Upper lobe of right lung (tissue), 1 donor: ENCODE data around the gene BCKDHA. TPM values are rescaled to one million over a fixed set of nuclear protein-coding genes. Genes with fewer than 3 reads are reported as not detected.

Experiments
- ATAC-seq: fragments of 200-7000 bp; cut with Tn5 transposase; one replicate; pipeline ENCODE4 v1.9.1; 2020; ENCODE audit warnings: mild to moderate bottlenecking, moderate library complexity
- DNase-seq: peaks from one replicate; pipeline ENCODE4 v3.0.0-alpha.2; 2020
- H3K27ac ChIP-seq: fragments of 200-600 bp; one replicate; pipeline ENCODE4 v1.8.0; 2022
- H3K27me3 ChIP-seq: fragments of 200-600 bp; one replicate; pipeline ENCODE4 v1.8.0; 2022; ENCODE audit warnings: mild to moderate bottlenecking
- H3K36me3 ChIP-seq: fragments of 200-600 bp; one replicate; pipeline ENCODE4 v1.8.0; 2022
- H3K4me1 ChIP-seq: fragments of 200-600 bp; one replicate; pipeline ENCODE4 v1.8.0; 2022
- H3K4me3 ChIP-seq: fragments of 200-600 bp; one replicate; pipeline ENCODE4 v1.8.0; 2022; ENCODE audit warnings: mild to moderate bottlenecking
- H3K9me3 ChIP-seq: fragments of 200-600 bp; one replicate; pipeline ENCODE4 v1.8.0; 2022
- intact Hi-C: fragments of 100-400 bp; cut with DNase I; formaldehyde crosslinking; loops from one replicate; pipeline ENCODE4 v1.11.0; 2022
- total RNA-seq: library from RNA; stranded (reverse); fragmentation: NEBNext Ultra II Directional; extraction: Animal tissue kit (Norgen Biotek cat#: 25700); gene quantifications from one replicate; pipeline ENCODE4 v1.2.1, GENCODE V29; 2021
- TF ChIP-seq, protein P1 (sequence below): fragments of 200-600 bp; IDR thresholded peaks from one replicate; pipeline ENCODE4 v1.8.0; 2022; ENCODE audit warnings: antibody characterized with exemption
- donor health status: DM: no; HTN: yes; CAD: no; lungs with severe emphysema.

The BCKDHA gene
- total RNA-seq, 1 donor from 2014 or later: 15.0 TPM

GRCh38 chr19:41371541-41371940 lies 26.1 kb upstream of the BCKDHA start:
- H3K27me3 ChIP-seq: no peaks in the 10 kb centered on the region
- H3K4me3 ChIP-seq: no peak overlapping the region
- DNase-seq (no peak), ATAC-seq (no peak)
- intact Hi-C loops: no loop called here
- no peaks in the 10 kb centered on the region for H3K9me3 ChIP-seq
- H3K36me3 ChIP-seq: no peaks in the 10 kb centered on the region
- no peak overlapping the region for H3K27ac ChIP-seq
- TF ChIP-seq, protein P1, sequence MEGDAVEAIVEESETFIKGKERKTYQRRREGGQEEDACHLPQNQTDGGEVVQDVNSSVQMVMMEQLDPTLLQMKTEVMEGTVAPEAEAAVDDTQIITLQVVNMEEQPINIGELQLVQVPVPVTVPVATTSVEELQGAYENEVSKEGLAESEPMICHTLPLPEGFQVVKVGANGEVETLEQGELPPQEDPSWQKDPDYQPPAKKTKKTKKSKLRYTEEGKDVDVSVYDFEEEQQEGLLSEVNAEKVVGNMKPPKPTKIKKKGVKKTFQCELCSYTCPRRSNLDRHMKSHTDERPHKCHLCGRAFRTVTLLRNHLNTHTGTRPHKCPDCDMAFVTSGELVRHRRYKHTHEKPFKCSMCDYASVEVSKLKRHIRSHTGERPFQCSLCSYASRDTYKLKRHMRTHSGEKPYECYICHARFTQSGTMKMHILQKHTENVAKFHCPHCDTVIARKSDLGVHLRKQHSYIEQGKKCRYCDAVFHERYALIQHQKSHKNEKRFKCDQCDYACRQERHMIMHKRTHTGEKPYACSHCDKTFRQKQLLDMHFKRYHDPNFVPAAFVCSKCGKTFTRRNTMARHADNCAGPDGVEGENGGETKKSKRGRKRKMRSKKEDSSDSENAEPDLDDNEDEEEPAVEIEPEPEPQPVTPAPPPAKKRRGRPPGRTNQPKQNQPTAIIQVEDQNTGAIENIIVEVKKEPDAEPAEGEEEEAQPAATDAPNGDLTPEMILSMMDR: no peak
- H3K4me1 ChIP-seq: peaks cover 26% of the 10 kb centered on the region

GRCh38 chr19:41372501-41372900 lies 25.1 kb upstream of the BCKDHA start:
- TF ChIP-seq, protein P1: no peak
- no peak for DNase-seq
- Histone ChIP-seq H3K4me1 (peaks cover 22% of the 10 kb centered on the region), H3K27ac (no peak overlapping the region), H3K27me3 (no peaks in the 10 kb centered on the region), H3K9me3 (no peaks in the 10 kb centered on the region), H3K4me3 (no peak overlapping the region), H3K36me3 (no peaks in the 10 kb centered on the region)
- ATAC-seq: no peak
- intact Hi-C loops: no loop called here

GRCh38 chr19:41373993-41374392 lies 23.6 kb upstream of the BCKDHA start:
- Histone ChIP-seq H3K4me1 (peaks cover 18% of the 10 kb centered on the region), H3K27me3 (no peaks in the 10 kb centered on the region), H3K4me3 (no peak overlapping the region), H3K27ac (no peak overlapping the region), H3K36me3 (no peaks in the 10 kb centered on the region), H3K9me3 (no peaks in the 10 kb centered on the region)
- TF ChIP-seq, protein P1: no peak
- ATAC-seq (peak; percentile 38), DNase-seq (peak; percentile 85)
- intact Hi-C loops: no loop called here

GRCh38 chr19:41376241-41376997 lies 21.2 kb upstream of the BCKDHA start, which contains the start of gene TMEM91:
Gene TMEM91, plus strand, starts transcription at chr19:41376533. Its CDS starts 1,777 bp downstream, at chr19:41378310.
- peak; percentile 80 for DNase-seq
- intact Hi-C loops: no loop called here

DNA sequence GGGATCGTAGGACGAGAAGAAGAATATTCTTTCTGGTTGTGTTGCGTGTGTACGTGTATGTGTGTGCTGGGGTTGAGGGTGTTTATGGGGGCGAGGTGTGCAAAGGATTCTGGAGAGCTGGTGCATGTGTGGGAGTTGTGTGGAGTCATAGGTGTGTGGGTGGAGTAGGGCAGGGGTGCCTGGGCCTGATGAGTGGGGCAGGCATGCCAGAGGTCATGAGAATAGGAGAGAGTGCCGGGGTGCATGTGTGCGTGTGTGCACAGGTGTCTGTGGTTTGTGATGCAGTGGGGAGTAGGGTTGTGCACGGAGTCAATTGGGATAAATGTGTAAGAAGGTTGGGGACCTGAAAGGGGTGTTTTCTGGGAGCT lies 20.6 kb upstream of the BCKDHA start:
- peak overlapping the region; percentile 80 for H3K27ac ChIP-seq
- TF ChIP-seq, protein P1: no peak
- no peaks in the 10 kb centered on the region for H3K27me3 ChIP-seq
- H3K9me3 ChIP-seq: no peaks in the 10 kb centered on the region
- intact Hi-C loops: no loop called here
- DNase-seq: peak; percentile 75
- peaks cover 18% of the 10 kb centered on the region for H3K4me1 ChIP-seq
- H3K36me3 ChIP-seq: no peaks in the 10 kb centered on the region
- peak; percentile 80 for ATAC-seq
- peak overlapping the region; percentile 77 for H3K4me3 ChIP-seq

More at GRCh38 chr19:41376241-41376997, 21.2 kb upstream of the BCKDHA start, which contains the start of gene TMEM91:
- Histone ChIP-seq H3K4me1 (peaks cover 18% of the 10 kb centered on the region), H3K27ac (peak within 1 kb of the TSS; percentile 80), H3K9me3 (no peaks in the 10 kb centered on the region), H3K36me3 (no peaks in the 10 kb centered on the region), H3K27me3 (no peaks in the 10 kb centered on the region), H3K4me3 (peak within 1 kb of the TSS; percentile 77)
- ATAC-seq: peak; percentile 73
- TF ChIP-seq, protein P1: no peak
